HG03025 (cell line): ENCODE data around the gene MSL3B.
A peak's percentile ranks its signal among the peaks of the same experiment; 100 is the strongest.

Experiments used
- ATAC-seq: cut with Tn5 transposase; IDR thresholded peaks from one replicate; pipeline ENCODE4 v1.9.1; 2021; ENCODE audit warnings: mild to moderate bottlenecking, moderate library complexity; ENCODE audit not compliant: unreplicated experiment, low FRiP score

The MSL3B gene

DNA sequence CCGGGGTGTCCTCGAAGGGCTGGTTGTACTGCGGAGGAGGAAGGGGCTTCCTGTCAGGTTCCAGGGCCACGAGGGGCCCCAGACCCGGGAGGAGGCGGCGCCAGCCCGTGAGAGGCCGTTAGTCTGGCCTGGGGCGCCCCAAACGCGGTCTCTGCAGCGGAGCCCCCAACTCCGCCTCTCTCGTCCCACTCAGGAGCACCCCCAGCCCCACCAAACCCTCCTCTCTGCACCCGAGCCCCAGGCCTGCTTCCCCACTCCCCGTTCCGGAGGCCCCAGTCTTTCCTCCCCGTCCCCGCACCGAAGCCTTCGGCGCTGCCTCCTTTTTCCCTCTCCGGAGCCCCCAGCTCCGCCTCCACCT lies 14.3 kb downstream of the MSL3B start:
- ATAC-seq = peak; percentile 7

DNA sequence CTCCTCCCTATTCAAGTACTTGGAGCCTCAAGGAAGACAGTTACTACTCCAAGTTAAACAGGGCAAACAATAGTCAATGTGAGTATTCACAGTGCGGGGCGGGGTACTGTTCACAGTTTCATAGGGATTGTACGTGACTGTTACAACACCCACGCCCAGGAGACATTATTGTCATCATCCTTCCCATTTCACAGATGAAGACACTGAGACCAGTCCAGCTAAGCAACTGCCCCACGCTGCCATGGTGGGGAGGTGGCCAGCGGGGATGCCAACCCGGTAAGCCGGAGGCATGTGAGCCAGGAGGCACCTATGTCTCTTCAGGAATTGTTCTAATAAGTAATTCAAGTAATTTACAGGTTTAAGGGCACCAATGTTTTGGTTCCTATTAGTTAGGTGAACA lies 14.8 kb downstream of the MSL3B start:
- no peak for ATAC-seq

DNA sequence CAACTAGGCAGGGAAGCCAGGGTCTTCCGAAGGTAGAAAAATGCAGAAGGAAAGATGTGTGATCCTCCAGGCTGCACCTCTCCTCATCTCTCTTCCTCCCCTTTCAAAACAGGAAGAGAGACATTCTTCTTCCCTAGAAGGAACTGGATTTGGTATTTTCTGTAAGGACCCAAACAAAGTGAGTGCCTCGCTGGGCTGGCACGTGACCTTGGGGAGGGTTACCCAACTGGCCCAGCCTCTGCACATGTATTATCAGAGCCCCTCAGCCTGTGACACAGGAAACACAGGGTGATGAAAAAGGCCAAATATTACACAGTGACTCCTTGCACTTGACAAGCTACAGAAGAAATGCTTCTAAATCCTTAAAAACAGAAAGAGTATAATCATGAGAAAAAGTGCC lies 16.1 kb downstream of the MSL3B start:
- no peak for ATAC-seq

DNA sequence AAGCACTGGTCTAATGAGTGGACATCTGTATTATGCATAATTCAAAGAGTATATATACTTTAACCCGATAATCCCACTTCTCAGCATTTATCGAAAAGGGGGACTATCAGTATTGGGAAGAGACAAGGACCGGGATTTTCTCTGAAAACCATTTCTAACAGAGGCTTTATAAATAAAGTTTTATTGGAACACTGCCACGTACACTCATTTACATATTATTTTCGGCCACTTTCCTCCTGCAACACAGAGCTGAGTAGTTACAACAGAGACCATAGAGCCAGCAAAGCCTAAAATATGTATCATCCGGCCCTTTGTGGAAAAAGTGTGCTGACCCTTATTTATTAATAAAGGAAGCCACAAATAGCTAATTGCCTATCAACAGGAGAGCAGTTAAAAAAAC lies 17.0 kb downstream of the MSL3B start:
- ATAC-seq = no peak

DNA sequence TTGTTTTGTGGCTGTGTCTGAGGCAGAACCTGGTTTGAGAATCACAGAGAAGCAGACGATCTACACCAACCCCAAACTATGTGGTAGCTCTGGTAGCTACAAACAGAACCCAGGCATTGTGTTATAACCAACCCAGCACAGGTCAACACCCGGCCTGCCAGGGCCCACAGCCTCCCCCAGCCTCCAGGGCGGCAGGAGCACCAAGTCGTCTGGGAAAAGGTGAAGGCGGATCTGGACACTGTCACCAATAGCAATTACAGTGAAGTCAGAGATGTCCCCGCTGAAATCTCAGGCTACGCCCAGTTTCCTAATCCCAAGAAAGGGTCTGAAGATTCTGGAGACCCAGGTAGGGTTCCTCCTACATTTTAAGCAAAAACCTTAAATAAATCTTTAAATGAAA lies 17.4 kb downstream of the MSL3B start:
- ATAC-seq = no peak

DNA sequence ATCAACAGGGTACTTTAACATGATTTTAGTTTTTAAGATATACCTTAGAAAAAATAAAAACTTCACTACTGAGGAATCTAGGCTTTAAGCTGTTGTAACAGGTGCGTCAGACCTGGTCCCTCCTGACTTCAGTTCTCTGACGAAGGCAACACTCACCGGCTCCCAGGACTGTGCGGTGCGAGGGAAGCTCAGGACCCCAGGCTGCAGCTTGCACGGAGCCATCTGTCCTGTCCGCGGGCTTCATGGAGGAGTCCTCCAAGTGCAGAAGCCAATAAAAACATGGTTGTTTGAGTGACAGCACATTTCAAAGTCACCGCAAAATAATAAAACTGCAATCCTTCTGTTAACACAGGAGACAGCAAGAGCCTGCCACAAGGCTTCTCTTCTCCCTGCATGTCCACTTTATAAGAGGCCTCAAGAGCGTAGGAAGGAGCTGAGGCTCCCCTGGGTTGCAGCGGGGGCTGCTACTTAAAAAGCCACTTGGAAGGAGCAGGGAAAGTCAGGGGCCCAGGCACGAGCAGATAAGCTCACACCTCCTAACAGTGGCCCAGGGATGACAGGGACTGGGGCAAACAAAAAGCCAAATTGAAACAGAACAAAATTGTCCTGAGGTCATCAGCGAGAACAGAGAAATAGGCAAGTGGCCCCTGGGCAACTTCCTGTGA lies 18.4 kb downstream of the MSL3B start:
- no peak for ATAC-seq

DNA sequence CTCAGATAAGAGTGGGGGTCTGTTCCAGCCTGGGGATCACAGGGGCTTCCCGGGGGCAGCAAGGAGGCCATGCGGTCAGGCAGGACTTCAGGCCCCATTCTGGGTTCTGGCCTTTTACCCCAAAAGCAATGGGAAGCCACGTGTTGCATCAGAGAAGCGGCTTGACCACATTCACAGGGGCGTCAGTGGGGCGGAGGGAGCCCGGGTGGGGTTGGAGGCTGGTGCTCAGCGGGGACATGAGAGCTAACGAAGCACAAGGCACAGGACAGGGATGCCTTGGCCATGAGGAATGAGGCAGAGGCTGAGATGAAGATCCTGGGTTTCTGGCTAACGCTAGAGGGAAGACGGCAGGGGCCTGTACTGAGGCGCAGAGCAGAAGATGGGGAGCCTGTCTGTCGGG lies 19.9 kb downstream of the MSL3B start:
- no peak for ATAC-seq

DNA sequence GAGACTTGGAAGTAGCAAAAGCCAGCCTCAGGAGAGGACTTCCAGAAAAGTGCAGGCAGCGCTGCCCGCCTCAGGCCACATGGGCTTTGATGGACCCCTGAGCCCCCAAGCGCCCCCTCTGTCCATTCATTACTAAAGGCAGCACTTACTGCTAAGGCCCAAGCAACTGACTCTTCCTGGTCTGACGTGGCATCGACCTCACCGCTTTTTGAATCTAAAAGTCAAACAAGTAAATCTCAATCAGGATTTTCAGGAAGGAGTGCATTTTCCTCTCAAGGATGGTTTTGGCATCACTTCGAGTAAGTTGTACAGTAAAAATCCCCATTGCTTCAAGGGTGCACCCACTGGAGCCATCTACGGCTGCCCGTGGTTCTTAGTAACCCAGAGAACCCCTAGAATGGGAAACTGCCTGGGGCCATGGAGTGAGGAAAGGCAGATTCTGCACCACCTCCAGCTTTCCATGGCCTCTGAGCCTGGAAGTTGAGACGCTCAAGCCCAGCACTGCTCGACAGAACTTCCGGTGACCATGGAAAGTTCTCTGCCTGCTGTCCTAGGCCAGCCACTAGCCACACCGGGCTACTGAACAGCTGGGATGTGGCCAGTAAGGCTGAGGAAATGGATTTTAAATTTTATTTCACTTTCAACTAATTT lies 20.8 kb downstream of the MSL3B start:
- no peak for ATAC-seq

DNA sequence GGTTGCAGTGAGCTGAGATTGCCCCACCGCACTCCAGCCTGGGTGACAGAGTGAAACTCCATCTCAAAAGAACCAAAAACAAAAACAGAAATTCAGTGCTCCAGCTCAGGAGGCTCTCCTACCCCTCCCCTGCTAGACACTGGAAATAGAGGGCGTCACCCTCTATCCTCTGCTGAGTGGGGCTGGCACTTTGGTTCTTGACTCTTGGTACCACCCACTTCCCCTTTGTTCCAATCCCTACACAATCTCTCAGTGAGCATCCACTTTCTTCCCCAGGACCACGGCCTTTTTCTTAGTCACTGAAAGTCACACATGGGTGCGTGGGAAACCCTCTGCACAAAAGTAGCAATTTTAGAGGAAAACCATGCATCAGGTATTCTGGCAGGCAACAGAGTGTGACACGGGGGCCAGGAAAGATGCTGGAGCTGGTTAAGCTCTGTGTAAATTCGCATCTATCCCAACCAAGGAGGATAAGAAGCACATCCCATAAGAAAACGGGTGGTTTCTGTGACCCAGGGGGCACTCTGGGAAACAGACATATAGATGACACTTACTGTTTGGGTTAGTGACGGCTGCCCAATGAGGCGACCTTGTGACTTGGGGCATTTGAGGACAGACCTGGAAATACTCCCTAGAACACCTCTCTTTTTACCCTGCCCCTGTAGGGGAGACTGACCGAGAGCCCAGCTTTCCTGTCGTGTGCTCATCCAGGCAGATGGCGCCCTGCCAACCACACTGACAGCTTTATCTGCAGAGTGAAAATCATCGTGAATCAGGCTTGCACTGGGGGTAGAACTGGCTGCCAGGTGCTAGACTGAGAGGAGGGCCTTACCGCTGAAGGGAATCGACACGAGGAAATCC lies 21.6 kb downstream of the MSL3B start:
- ATAC-seq = no peak

DNA sequence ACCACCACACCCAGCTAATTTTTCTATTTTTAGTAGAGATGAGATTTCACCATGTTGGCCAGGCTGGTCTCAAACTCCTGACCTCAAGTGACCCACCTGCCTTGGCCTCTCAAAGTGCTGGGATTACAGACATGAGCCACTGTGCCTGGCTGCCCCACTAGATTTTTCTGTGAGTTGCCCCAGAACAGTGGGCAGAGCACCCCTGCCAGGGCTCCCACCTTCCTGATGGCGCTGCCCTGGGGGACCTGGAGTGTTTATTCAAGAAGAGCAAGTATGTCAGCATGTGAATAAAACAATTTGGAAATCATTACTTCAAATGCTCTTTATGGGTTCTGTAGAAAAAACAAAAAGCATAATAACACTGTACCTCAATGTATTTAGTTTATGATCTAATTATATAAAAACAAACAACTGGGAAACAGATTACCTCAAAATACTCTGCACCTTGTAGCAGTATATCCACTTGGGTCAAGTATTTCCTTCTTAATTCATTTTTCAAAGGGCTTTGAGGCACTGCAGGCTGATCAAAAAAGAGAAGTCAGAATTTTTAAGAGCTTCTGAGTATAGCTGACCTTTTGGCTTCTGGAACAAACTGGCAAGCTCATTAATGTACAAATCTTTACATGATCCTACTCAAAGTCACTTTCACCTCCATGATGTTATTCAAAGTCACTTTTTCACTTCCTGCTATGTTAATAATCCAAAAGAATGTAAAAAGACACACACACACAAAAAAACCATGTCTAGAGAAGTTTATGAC lies 22.7 kb downstream of the MSL3B start:
- ATAC-seq = no peak

DNA sequence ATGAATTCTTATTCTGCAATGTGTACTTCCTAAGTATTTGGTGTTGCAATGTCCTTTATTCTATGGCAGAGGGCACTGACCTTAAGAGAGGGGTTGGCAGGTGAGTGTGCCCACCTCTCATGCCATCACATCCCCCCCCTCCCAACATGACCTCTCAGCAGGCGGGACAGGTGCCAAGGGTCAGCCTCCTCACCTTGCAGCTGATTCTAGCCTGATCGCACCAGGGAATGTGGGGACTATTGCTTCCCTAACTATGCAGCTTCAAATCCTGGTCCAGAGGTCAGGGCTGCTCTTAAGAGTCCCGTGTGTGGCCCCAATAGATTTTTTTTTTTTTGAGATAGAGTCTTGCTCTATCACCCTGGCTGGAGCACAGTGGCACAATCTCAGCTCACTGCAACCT lies 23.4 kb downstream of the MSL3B start:
- no peak for ATAC-seq

DNA sequence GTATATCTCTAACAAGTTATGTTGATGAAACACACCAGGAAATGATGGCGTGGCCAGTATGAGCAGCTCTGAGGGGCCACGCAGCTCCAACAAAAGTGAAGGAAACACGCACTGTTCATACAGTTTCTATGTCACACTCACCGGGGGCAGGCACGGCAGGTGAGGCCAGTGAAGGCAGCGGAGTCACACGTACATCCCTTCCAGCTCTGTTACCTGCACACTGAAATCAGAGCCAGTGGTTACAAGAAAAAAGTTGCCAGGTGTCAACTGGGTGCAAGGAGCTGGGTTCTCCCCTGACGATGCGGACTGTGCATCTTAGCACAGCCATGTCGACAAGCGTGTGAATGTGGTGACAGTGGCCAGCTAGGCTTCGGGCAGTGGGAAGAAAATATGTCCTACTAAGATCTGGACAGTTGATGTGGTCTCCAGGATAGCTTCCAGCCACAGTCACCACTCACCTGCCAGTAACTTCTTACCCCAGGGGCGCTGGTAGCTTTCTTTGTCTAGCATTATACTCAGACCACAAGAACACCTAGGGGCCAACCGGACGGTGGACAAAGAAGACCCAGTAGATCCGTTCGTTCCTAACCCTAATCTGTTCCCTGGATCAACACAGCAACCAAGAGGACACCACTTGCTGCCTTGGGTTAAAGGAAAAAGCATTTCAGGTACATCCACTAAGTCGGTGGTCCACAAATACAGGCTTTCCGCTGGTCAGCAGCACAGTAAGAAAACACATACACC lies 23.9 kb downstream of the MSL3B start:
- no peak for ATAC-seq

DNA sequence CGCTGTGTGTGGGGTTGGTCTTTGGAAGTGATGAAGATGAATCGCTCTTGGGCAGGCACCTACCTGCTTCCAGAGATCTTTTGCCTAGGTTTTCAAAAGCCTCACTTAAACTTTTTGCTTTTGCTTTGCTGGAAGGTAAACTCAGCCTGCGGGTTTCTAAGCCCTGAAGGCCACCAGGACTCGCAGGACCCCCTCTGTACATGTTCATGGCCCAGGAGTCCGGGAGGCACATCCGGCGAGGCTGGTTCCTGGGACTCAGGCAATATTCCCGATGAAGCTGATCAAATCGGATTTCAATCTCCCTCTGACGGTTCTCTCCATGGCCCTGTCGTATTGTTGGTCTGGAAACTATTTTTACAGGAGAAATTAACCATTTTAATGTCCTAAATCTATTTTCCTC lies 27.0 kb downstream of the MSL3B start:
- no peak for ATAC-seq

DNA sequence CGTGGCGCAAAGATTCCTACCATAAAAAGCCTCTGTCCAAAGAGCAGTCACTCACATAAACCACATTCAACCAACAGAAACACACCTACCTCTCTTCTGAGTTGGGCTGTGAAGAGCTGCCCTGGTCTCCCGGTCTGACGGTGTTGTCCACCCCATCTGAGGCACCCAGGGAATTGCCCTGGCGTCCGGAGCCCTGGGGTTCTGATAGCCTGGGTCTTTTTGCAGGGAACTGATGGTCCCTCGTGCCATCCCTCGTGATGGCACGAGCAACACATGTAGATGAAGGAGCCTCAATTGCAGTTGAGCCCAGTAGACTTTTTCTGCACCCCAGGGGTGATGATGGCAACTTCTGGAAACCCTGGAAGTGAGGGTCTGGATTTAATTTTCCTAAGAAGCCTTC lies 27.7 kb downstream of the MSL3B start:
- no peak for ATAC-seq

DNA sequence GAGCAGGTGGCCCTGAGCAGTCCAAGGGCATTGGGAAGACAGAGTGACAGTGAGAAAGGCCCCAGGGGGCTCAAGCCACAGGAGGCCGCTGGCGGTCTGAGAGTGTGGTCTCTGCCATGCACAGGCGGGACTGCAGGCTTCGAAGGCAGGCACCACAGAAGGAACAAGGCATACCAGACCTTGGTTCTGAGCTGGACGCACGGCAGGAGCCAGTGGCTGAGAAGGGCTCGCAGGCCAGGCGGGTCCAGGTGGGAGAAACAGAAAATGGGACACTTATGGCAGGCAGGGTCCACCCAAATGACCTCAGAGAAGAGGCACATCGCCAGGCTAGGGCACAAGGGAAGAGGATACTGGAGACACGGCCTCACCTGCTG lies 28.8 kb downstream of the MSL3B start:
- no peak for ATAC-seq

DNA sequence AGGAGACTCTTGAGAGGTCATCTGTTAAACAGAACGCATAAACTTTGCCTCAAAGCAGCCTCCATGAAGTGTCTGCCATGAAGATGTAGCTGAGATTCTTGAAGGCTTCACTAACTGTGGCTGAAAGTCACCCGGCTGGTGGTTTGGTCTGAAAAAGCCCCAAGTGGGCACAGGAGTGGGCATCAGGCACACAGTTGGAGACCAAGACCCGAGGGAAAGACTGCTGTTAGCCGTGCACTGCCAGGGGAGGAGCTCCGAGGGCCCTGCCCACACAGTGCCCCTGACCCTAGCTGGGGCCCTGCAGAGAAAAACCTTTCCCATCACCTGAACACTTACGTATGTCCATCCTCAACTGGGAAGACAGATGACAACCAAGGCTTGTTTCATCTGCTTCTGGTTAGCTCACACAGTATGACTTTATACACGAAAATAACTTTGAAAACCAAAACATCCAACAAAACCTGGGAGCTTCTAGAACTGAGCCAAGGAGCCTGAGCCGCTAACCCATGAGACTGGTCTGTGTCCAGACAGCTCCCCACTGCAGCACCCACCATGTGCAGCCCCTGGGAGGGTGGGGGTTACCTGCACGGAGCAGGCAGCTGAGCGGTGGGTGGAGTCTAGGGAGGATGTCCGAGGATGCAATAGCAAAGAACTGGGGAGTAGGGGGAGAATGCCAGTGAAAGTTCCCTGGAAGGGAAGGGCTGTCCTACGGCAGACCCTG lies 29.3 kb downstream of the MSL3B start:
- no peak for ATAC-seq

DNA sequence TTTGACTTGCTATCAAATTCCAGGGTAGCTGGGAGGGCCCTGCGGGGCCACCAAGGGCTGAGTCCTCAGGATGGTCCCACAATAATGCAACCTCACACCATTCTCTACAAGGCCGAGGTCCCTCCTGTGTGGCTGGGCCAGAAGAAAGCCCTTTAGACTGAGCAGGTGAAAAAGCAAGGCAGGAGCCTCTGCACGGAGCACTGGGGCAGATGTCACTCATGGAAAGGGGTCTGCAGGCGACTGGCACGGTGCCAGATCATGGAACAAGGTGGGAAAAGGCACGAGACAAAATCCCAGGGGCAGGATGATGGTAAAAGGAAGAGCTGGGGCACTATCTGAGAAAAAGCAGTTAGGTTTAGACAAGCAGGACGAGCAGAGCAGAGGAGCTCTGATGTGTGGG lies 29.9 kb downstream of the MSL3B start:
- ATAC-seq = no peak

DNA sequence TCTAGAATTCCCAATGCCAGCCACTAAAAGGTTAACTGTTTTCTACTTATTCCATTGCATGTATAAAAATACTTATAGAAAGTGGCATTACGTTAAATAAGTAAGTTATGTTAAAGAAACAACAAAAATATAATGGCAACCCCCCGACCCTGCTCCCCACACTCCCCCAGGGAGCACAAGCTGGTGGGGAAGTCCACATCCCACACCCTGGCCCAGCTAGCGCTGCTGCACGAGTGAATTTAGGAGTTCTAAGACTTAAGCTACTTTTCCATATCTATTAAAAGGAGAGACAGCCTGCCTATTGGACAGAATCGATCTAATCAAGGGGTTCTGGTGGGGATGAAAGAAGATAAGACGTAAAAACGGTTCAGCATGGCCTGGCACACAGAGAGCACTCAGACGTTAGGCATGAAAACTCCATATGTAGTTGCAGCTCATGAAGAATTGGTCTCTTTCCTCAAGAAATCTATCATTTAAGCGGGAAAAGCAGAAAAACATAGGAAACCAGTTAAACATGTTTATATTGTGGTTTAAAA lies 30.4 kb downstream of the MSL3B start:
- no peak for ATAC-seq

DNA sequence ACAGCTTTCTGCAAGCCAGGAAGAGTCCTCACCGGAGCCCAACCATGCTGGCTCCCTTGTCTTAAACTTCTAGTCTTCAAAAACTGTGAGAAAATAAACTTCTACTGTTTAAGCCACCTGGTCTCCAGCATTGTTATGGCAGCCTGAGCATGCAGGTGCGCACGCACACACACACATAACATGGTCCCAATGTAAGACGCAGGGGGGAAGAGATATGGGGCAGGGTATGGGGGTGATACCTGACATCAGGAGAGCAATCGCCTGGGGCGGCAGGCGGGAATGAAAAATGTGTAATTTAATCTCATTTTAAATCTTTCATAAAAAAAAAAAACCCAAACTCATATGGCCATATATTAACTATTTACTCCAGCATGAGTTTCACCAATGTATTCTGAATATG lies 31.8 kb downstream of the MSL3B start:
- ATAC-seq = no peak
